ENCODE measurements around the gene NRF1. TPM values are rescaled to one million over a fixed set of nuclear protein-coding genes. Genes with fewer than 3 reads are reported as not detected.

NRF1 gene
- total and polyA plus RNA-seq, 12 donors, result 7.7 to 16.0 (median 10.1) TPM

- TF ChIP-seq, protein P1, sequence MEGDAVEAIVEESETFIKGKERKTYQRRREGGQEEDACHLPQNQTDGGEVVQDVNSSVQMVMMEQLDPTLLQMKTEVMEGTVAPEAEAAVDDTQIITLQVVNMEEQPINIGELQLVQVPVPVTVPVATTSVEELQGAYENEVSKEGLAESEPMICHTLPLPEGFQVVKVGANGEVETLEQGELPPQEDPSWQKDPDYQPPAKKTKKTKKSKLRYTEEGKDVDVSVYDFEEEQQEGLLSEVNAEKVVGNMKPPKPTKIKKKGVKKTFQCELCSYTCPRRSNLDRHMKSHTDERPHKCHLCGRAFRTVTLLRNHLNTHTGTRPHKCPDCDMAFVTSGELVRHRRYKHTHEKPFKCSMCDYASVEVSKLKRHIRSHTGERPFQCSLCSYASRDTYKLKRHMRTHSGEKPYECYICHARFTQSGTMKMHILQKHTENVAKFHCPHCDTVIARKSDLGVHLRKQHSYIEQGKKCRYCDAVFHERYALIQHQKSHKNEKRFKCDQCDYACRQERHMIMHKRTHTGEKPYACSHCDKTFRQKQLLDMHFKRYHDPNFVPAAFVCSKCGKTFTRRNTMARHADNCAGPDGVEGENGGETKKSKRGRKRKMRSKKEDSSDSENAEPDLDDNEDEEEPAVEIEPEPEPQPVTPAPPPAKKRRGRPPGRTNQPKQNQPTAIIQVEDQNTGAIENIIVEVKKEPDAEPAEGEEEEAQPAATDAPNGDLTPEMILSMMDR (IDR thresholded peaks at IDR 0.05), result no peak
- no peak for TF ChIP-seq POLR2A (IDR thresholded peaks at IDR 0.05)
- peak overlapping the region in 1 of 5 donors; percentile 43 for H3K27ac ChIP-seq
- peaks cover 8 to 54% of the 10 kb centered on the region in 2 donors for H3K4me1 ChIP-seq (replicated peaks in 1 of 2)
- no peaks in the 10 kb centered on the region for H3K36me3 ChIP-seq (replicated peaks in 1 of 2)
- peak overlapping the region in 2 of 4 donors; percentile 25 to 56 for H3K4me3 ChIP-seq
- intact Hi-C loops (cut with DNase I), result no loop called here
- no peaks in the 10 kb centered on the region for H3K9me3 ChIP-seq (replicated peaks in 1 of 3)
- WGBS, 4 donors, result 1 to 2% (median 1%) methylated on average over 26 to 76 of the region's 76 CpGs; no CpG with 5 or more reads in 1 of the 4 donors
- DNase-seq, result peak in 1 of 7 donors; percentile 34
- peaks cover 67% of the 10 kb centered on the region for H3K27me3 ChIP-seq
These were observed 168.2 kb downstream of the NRF1 start for GRCh38 chr7:129779602-129780256.

DNA sequence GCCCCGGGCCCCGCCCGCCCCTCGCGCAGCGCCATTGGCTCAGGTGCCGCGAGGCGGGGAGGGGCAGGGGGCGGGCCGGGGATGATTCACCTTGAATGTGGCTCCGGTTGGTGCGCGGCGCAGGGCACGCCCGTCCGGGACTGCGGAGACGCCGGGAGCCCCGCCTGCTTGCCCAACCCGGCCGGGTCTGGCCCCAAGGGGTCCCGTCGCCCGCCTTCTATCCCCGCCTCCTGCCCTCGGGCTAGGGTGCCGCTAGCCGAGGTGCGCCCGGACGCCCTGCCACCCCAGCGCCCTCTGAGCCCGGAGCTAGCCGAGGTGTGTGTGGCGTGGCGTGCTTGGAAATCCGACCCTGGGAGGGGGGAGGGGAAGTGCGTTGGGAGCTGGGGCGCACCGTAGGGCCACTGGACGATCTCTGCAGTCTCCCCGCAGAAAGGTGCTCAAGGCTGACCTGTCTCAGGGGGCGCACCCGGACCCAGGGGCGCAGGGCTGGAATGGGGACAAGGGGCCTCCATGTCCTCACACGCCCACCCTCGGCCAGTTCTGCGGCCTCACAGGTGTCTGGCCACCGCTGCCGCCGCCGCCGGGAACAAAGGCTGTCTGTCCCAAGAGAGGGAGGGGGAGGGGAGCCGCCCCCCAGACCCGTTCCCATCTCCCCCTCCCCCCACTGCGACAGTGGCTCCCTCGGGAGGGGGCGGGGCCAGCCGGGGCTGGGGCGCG, 168.9 kb downstream of the NRF1 start:
- TF ChIP-seq, protein P1 (IDR thresholded peaks at IDR 0.05), result no peak
- TF ChIP-seq POLR2A (IDR thresholded peaks at IDR 0.05), result no peak

GRCh38 chr7:129780974-129781927, 169.7 kb downstream of the NRF1 start:
- peak overlapping the region in 2 of 4 donors; percentile 14 to 56 for H3K4me3 ChIP-seq
- H3K27ac ChIP-seq, result no peak overlapping the region
- WGBS, 4 donors, result 2 to 3% (median 3%) methylated on average over 21 to 55 of the region's 55 CpGs
- no peaks in the 10 kb centered on the region for H3K9me3 ChIP-seq (replicated peaks in 1 of 3)
- TF ChIP-seq, protein P1 (IDR thresholded peaks at IDR 0.05), result no peak
- TF ChIP-seq POLR2A (IDR thresholded peaks at IDR 0.05), result no peak
- no peaks in the 10 kb centered on the region for H3K36me3 ChIP-seq (replicated peaks in 1 of 2)
- peaks cover 8 to 67% of the 10 kb centered on the region in 2 donors for H3K4me1 ChIP-seq (replicated peaks in 1 of 2)
- intact Hi-C loops (cut with DNase I), result no loop called here
- peak in 3 of 7 donors; percentile 11 to 34 (median 34) for DNase-seq
- H3K27me3 ChIP-seq, result peaks cover 82% of the 10 kb centered on the region

More for the DNA sequence above, 168.9 kb downstream of the NRF1 start:
- Histone ChIP-seq H3K4me3 (peak overlapping the region in 2 of 4 donors; percentile 25 to 56), H3K27ac (peak overlapping the region in 1 of 5 donors; percentile 43), H3K9me3 (replicated peaks in 1 of 3) (no peaks in the 10 kb centered on the region), H3K27me3 (peaks cover 74% of the 10 kb centered on the region), H3K4me1 (replicated peaks in 1 of 2) (peaks cover 8 to 61% of the 10 kb centered on the region in 2 donors), H3K36me3 (replicated peaks in 1 of 2) (no peaks in the 10 kb centered on the region)
- intact Hi-C loops (cut with DNase I), result no loop called here
- WGBS, 4 donors, result 1 to 7% (median 1%) methylated on average over 3 to 64 of the region's 64 CpGs
- peak; percentile 72 to 89 (median 77) for DNase-seq

Measured in adrenal gland (tissue), 12 donors.